K562 (cell line): ENCODE measurements around the gene EPB41L3. TPM values are rescaled to one million over a fixed set of nuclear protein-coding genes. Genes with fewer than 3 reads are reported as not detected.

Source experiments
- ATAC-seq: fragments of 200-7000 bp; cut with Tn5 transposase; 3 replicates; pipeline ENCODE4 v1.9.1; 2020; ENCODE audit warnings: moderate library complexity
- BruUV-seq: library from RNA; stranded (reverse); fragments of 400-500 nt; replicated peaks from 2 replicates; lab custom pipeline; 2021; lab: Mats Ljungman, UMichigan
- CTCF ChIA-PET: fragments of 300-600 bp; formaldehyde crosslinking; extraction: SDS; loops from one replicate; lab custom pipeline; 2021; ENCODE audit warnings: low intra/inter-chr PET ratio; lab: Yijun Ruan, JAX
- POLR2A ChIA-PET: fragments of 300-600, 350-650 bp; sonication (Branson Sonifier 250); formaldehyde crosslinking; extraction: SDS; loops from one replicate; lab custom pipeline; 2021; ENCODE audit warnings: antibody characterized with exemption, inconsistent platforms; lab: Yijun Ruan, JAX
- DNase-seq, 4 experiments: peaks; one replicate each; pipeline versions ENCODE4 v3.0.0 to v3.0.0-alpha.2; 2011 to 2018; ENCODE audit warnings: low spot score in 3 of 4, mixed read lengths in 3 of 4; ENCODE audit errors: extremely low read depth in 1 of 4
- FAIRE-seq: peaks from 2 replicates; lab custom pipeline; 2011; peaks lifted over from hg19 to GRCh38; lab: Jason Lieb, UNC
- H2AFZ ChIP-seq: 2 replicates; pipeline ENCODE4 v1.6.0; 2011; ENCODE audit warnings: low read depth, low read length, control low read depth, inconsistent platforms
- H3K27ac ChIP-seq: fragments of 200-600 bp; 3 replicates; pipeline ENCODE4 v1.8.0; 2011; ENCODE audit warnings: low read depth, mild to moderate bottlenecking, control low read depth, inconsistent platforms, low read length, moderate library complexity, mixed read lengths; ENCODE audit errors: extremely low read depth
- H3K27me3 ChIP-seq, 2 experiments: fragments of 300-600 bp in 1 of 2; 2 replicates in 1 of 2; 3 replicates in 1 of 2; pipeline versions ENCODE4 v1.6.0 to v1.8.0; 2011; ENCODE audit warnings: inconsistent platforms in 2 of 2, low read length in 2 of 2, mild to moderate bottlenecking in 1 of 2, mixed read lengths in 1 of 2, moderate library complexity in 1 of 2; ENCODE audit not compliant: control insufficient read depth in 2 of 2, insufficient read depth in 2 of 2
- H3K36me3 ChIP-seq: fragments of 300-600 bp; 3 replicates; pipeline ENCODE4 v1.8.0; 2011; ENCODE audit warnings: mild to moderate bottlenecking, low read length, inconsistent platforms; ENCODE audit not compliant: control insufficient read depth, insufficient read depth
- H3K4me1 ChIP-seq, 2 experiments: fragments of 200-600 bp in 1 of 2; replicated peaks in 1 of 2; 2 replicates in 1 of 2; 3 replicates in 1 of 2; pipeline versions ENCODE4 v1.5.1 to v1.8.0; 2011; ENCODE audit warnings: inconsistent platforms in 2 of 2, low read length in 2 of 2, mild to moderate bottlenecking in 1 of 2, mixed read lengths in 1 of 2, moderate library complexity in 1 of 2; ENCODE audit not compliant: control insufficient read depth in 2 of 2, insufficient read depth in 2 of 2
- H3K4me2 ChIP-seq: 2 replicates; pipeline ENCODE4 v1.6.1; 2011; ENCODE audit warnings: low read length, control low read depth, inconsistent platforms, mixed read lengths; ENCODE audit not compliant: insufficient read depth
- H3K4me3 ChIP-seq: fragments of 200-600 bp; sonication (generic), shearing (Covaris generic); 2 replicates; pipeline ENCODE4 v1.5.1; 2016; ENCODE audit warnings: control low read depth, inconsistent platforms
- H3K79me2 ChIP-seq: fragments of 200-600 bp; 3 replicates; pipeline ENCODE4 v1.8.0; 2011; ENCODE audit warnings: low read length, inconsistent platforms; ENCODE audit not compliant: control insufficient read depth, insufficient read depth
- H3K9ac ChIP-seq, 2 experiments: 2 replicates each; pipeline versions ENCODE4 v1.6.0 to v1.6.1; 2011; ENCODE audit warnings: low read depth in 2 of 2, low read length in 2 of 2, control low read depth in 1 of 2, inconsistent platforms in 1 of 2, mild to moderate bottlenecking in 1 of 2, mixed read lengths in 1 of 2; ENCODE audit not compliant: insufficient read depth in 1 of 2
- H3K9me1 ChIP-seq: one replicate; pipeline ENCODE4 v1.6.0; 2011; ENCODE audit warnings: inconsistent platforms, mild to moderate bottlenecking, low read length, moderate library complexity; ENCODE audit not compliant: control insufficient read depth, insufficient read depth
- H3K9me3 ChIP-seq: replicated peaks from 2 replicates; pipeline ENCODE4 v1.5.1; 2011; ENCODE audit warnings: low read depth, low read length, inconsistent platforms; ENCODE audit not compliant: control insufficient read depth, insufficient read depth
- H4K20me1 ChIP-seq: replicated peaks from 2 replicates; pipeline ENCODE4 v1.6.1; 2011; ENCODE audit warnings: low read length, inconsistent platforms, mixed read lengths; ENCODE audit not compliant: control insufficient read depth, insufficient read depth
- CCAR2 ChIP-seq: fragments of 200-400 bp; formaldehyde crosslinking; IDR thresholded peaks from 2 replicates; pipeline ENCODE4 v1.6.1; 2017; ENCODE audit warnings: mild to moderate bottlenecking, low read depth, low read length
- CEBPB ChIP-seq: fragments of 450-650 bp; IDR thresholded peaks from 2 replicates; pipeline ENCODE4 v1.6.1; 2016; ENCODE audit warnings: missing genetic modification characterization, missing compliant biosample characterization
- RHOXF2B ChIP-seq: fragments of 250-450 bp; sonication (Bioruptor Pico); conservative IDR thresholded peaks from 2 replicates; pipeline ENCODE4 v1.5.1; 2021
- TSC22D4 ChIP-seq: fragments of 450-650 bp; IDR thresholded peaks from 2 replicates; pipeline ENCODE4 v1.6.1; 2016; ENCODE audit warnings: missing genetic modification characterization, missing biosample characterization, control low read depth
- U2AF2 ChIP-seq: fragments of 200-400 bp; formaldehyde crosslinking; optimal IDR thresholded peaks from 2 replicates; pipeline ENCODE3; 2017; ENCODE audit warnings: low read depth, mild to moderate bottlenecking, low read length
- ZFX ChIP-seq: sonication (generic); formaldehyde crosslinking; IDR thresholded peaks from 2 replicates; pipeline ENCODE4 v1.8.0; 2022; ENCODE audit warnings: mild to moderate bottlenecking, missing genetic modification reagents, moderate library complexity
- ZNF318 ChIP-seq, 2 experiments: fragments of 450-650 bp; IDR thresholded peaks; 2 replicates each; pipeline ENCODE4 v1.6.1; 2016; ENCODE audit warnings: mild to moderate bottlenecking in 2 of 2, borderline replicate concordance in 1 of 2, low read depth in 1 of 2, moderate library complexity in 1 of 2
- ZNF41 ChIP-seq: fragments of 250-450 bp; sonication (Bioruptor Pico); conservative IDR thresholded peaks from 2 replicates; pipeline ENCODE4 v1.4.0; 2020; ENCODE audit warnings: mild to moderate bottlenecking
- ZNF639 ChIP-seq, 2 experiments: fragments of 200-800 bp in 1 of 2; sonication (Bioruptor generic) in 1 of 2; sonication (generic) in 1 of 2; formaldehyde crosslinking in 1 of 2; IDR thresholded peaks in 1 of 2; conservative IDR thresholded peaks in 1 of 2; 2 replicates each; pipeline versions ENCODE4 v1.5.0 to v1.6.1; 2016 to 2020; ENCODE audit warnings: missing compliant biosample characterization in 1 of 2, missing genetic modification characterization in 1 of 2, missing genetic modification reagents in 1 of 2
- ZNF77 ChIP-seq: fragments of 250-450 bp; sonication (Bioruptor Pico); IDR thresholded peaks from 2 replicates; pipeline ENCODE4 v1.5.0; 2020
- WGBS: fragments of 100-300 bp; shearing (Covaris generic); methylation state at CpG from one replicate; pipeline ENCODE4 v1.1.6; 2016; ENCODE audit warnings: low coverage, mixed read lengths; ENCODE audit not compliant: insufficient coverage; ENCODE audit errors: missing lambda C conversion rate; 5-methylcytosine and 5-hydroxymethylcytosine counted together
- in situ Hi-C: fragments of 300-500 bp; cut with MboI; formaldehyde crosslinking; loops from 4 replicates; pipeline ENCODE4 v1.15.0; 2018; ENCODE audit warnings: inconsistent platforms, mixed read lengths
- intact Hi-C: fragments of 100-400 bp; cut with micrococcal nuclease; formaldehyde crosslinking; loops from 2 replicates; pipeline ENCODE4 v1.14.2; 2022
- polyA plus RNA-seq, 8 experiments: library from polyadenylated mRNA; depleted of rRNA in 4 of 8; stranded (reverse) in 5 of 8; unstranded in 3 of 8; fragments of >200 nt; fragmentation: Nextera tagmentation in 2 of 8; fragmentation: Illumina TruSeq in 1 of 8; extraction: Ambion mirVana in 2 of 8; extraction: Trizol in 1 of 8; gene quantifications; 2 replicates each; pipeline versions ENCODE4 v1.2.1 to v1.2.3, GENCODE V29; 2011 to 2014; ENCODE audit warnings: inconsistent platforms in 1 of 8, missing spikeins in 1 of 8
- total RNA-seq, 7 experiments: library from RNA; depleted of rRNA in 6 of 7; stranded (reverse); fragments of >200 nt in 6 of 7; fragmentation: Illumina TruSeq in 2 of 7; extraction: Trizol in 2 of 7; gene quantifications; 2 replicates each; pipeline versions ENCODE4 v1.2.1 to v1.2.3, GENCODE V29; 2011 to 2021; ENCODE audit warnings: low replicate concordance in 1 of 7

The EPB41L3 gene
- total and polyA plus RNA-seq, 9 of the 15 experiments (the other 6 are each of a cell fraction or from before 2014, with no cell fraction given): 0.44 to 0.49 TPM; not detected in 7

GRCh38 chr18:5513947-5514346 lies 29.9 kb downstream of the EPB41L3 start:
- H3K27ac ChIP-seq: no peak overlapping the region
- H3K9ac ChIP-seq: no peak overlapping the region
- H4K20me1 ChIP-seq: no peaks in the 10 kb centered on the region
- CTCF ChIA-PET: no interaction called here
- 0% methylated on average over 1 of the region's 1 CpG for WGBS
- H3K4me2 ChIP-seq: no peak overlapping the region
- H2AFZ ChIP-seq: no peak overlapping the region
- no TSS peak for BruUV-seq
- H3K36me3 ChIP-seq: no peaks in the 10 kb centered on the region
- intact Hi-C loops (no loop called here), in situ Hi-C loops (no loop called here)
- H3K4me3 ChIP-seq: no peak overlapping the region
- no peaks in the 10 kb centered on the region for H3K9me3 ChIP-seq
- no peak for FAIRE-seq
- POLR2A ChIA-PET: no interaction called here
- H3K9me1 ChIP-seq: no peaks in the 10 kb centered on the region
- DNase-seq: no peak
- ATAC-seq: no peak
- H3K27me3 ChIP-seq: no peaks in the 10 kb centered on the region
- no peaks in the 10 kb centered on the region for H3K79me2 ChIP-seq
- no peaks in the 10 kb centered on the region for H3K4me1 ChIP-seq
- no peak for TF ChIP-seq ZFX (CRISPR knock-in tag)
- no peak for TF ChIP-seq ZNF639 (CRISPR knock-in tag; conservative IDR thresholded peaks at IDR 0.05 in 1 of 2, IDR thresholded peaks at IDR 0.05 in 1 of 2)
- no peak for TF ChIP-seq CCAR2
- no peak for TF ChIP-seq ZNF41 (CRISPR knock-in tag)
- TF ChIP-seq ZNF318 (IDR thresholded peaks at IDR 0.05; ENCODE audit: borderline replicate concordance in 1 of 2, low read depth in 1 of 2): no peak
- TF ChIP-seq ZNF77: no peak
- no peak for TF ChIP-seq CEBPB
- TF ChIP-seq TSC22D4 (tag): no peak
- no peak for TF ChIP-seq RHOXF2B (CRISPR knock-in tag)
- no peak for TF ChIP-seq U2AF2
